ENCODE measurements around the gene ATP1B4.

ATP1B4 gene

DNA sequence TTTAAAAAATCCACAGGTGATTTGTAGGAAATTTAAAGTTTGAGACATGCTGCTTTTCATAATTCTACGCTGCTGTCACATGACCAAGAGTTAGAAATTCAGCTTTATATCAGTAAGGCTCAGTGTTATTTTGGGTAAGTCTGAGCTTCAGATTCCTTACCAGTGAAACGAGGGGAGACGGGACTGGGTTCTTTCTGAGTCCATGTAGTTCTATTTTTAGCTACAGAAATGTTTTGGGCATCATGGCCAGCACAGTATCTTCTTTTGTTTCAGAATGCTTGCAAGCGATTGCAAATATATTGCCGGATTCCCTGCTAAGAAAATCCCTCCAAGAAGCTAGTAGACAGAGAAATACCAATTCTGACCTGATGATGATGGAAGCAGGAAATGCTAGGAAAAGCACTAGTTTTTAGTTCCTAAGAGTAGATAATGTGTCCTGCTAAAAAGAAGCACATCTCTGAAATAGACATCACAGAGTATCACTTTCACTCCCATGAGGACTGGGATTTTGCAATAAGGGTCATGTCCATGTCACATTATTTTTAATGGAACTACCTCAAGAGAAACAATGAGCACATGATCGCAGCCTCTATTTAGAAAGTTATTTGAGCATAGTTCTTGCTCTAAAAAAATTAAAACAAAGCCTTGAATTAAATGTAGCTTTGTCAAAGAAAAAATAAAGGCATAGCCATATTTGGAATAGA is 10.9 kb downstream of the ATP1B4 start:
- DNase-seq (ENCODE audit: low read depth): no peak

DNA sequence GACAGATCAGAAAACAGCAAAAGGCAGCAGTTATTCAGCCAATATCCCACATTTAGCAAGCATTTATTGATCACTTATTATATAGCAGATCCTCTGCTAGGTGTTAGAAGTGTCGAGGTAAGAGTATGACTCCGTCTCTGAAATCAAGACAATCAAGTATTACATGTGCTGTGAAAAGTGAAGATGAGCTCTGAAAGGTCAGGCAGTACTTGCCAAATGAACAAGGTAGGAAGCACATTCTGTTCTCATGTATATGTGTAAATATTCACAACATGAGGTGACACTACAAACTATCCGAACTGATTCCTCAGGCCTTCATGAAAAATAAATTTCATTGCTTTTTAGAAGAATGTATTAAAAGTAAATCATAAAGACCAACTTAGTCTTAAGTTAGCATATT is 15.3 kb downstream of the ATP1B4 start:
- DNase-seq (ENCODE audit: low read depth): no peak

DNA sequence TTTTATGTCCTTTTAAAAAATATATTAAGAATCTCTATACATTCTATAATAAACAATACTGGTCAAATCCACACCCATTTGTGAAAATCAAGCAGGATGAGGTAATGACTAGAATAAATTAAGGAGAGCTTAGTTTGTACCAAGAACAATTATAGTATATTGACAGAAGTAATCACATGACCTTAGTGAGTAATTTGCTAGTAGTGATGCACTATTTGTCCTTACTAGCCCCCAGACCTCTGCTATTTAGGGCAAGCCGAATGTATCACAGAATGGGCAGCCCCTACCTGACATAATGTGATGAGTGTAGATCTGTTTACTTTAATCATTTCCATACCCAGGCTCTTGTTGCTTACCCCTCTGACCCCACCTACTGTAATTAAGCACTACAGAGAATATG is 15.8 kb downstream of the ATP1B4 start:
- no peak for DNase-seq (ENCODE audit: low read depth)

DNA sequence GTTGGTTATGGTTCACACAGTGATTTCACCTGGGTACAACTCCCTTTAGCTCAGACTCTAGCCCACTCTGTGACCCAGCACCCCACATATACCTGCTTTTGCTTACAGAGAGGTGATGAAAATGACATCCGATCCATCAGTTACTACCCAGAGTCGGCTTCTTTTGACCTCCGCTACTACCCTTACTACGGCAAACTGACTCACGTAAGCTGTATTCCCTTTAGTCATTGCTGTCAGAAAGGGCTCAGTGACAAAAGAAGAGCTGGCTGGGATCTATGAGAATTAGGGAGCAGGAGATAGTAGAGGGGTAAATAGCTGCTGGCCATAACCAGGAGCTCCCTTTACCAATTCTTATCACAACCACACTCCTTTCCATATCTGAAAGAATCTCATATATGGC is 16.7 kb downstream of the ATP1B4 start:
- DNase-seq (ENCODE audit: low read depth): no peak

DNA sequence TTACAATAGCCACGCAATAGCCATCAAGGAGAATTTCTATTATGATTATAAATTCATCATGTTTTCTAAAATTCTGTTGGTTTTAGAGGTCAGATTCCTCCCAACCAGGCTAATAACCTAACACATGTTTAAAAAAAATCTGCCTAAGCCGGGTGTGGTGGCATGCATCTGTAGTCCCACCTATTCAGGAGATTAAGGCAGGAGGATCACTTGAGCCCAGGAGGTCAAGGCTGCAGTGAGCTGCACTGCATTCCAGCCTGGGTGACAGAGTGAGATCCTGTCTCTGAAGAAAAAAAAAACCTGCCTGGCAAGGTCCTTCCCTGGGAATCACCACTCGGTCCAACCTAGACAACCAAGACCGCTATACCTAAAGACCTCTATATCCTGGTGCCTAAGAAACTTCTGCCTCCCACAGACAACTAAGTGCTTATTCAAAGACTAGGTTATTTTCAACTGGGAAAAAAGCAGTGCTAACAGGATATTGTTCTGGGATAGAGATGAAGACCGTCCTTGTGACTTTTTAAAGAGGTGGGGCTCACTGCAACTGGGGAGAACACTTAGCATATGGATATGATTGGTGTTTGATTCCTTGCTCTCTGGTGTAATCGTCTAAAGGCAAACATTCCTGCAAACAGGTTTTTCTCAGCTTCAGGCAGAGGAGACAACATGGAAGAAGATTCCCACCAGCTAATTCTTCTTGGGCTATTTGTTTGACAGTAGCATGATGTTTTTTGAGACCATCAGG is 18.2 kb downstream of the ATP1B4 start:
- DNase-seq (ENCODE audit: low read depth): no peak

DNA sequence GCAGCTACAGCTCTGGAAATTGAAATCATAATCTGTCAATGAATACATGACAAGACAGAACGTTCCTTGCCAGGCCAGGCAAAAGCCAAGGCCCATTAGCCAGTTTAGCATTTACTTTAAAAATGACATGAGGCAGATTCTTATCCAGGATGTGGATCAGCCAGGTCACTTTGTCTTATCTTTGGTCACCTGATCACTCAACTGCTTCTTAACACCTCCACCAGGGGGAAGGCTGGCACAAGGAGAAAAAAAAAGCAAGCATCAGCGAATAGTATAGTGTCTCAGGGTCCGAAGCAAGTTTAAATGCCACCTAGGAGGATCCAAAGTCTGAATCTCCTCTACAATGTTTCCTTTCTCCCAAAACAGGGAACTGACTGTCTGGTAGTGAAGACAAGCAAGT is 18.8 kb downstream of the ATP1B4 start:
- DNase-seq (ENCODE audit: low read depth): peak; percentile 4

DNA sequence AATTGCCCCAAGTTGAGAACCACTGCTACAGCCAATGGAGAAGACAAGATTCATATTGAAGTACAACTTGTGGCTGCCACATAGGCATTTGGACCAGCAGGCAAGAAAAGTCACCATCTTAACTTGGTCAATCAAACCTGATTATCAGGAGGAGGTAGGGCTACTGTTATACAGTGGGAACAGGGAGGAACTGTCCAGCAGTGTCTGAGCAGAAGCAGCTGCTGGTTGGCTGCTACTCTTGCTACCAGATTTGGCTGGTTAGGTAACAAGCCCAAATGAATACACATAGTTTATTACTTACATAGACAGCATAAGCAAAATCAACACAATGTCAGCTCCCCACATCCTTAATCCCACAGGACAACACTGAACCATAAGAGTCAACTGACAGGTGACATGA is 39.4 kb downstream of the ATP1B4 start:
- no peak for DNase-seq (ENCODE audit: low read depth)

DNA sequence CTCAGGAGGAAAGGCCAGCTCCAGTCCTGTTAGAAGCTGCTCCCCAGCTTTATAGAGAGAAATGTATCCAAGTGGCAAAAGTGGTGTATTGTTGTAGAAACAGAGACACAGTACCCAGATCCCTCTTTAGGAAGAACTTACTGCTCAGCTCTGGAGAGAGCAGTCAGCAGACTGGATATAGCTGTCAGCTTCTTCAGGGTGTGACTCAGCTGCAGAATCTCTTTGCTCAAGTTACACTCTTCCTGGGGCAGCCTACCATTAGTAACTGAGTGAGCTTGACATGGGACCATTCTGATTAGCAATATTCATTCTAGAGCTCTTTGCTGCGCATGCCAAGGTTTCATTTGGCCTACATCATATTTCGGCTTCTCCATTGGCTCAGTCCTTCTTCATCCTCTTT is 40.5 kb downstream of the ATP1B4 start:
- DNase-seq (ENCODE audit: low read depth): no peak

DNA sequence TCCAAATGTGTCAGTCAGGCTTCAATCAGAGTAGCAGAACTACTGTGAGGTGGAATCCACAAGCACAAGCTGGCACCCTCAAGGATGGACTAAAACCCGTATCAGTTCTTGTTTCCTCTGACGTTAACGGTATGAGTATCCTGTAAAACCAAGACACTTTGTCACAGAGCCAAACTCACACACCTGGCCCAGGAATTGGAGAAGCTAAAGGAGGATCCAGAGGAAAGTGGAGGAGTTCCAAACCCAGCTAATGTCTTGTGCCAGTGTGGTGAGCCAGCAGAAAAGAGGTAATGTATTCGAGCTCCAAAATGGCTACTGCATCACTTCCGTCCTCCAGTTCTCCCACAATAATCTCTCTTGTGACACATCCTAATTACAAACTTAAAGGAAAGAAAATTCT is 44.7 kb downstream of the ATP1B4 start:
- DNase-seq (ENCODE audit: low read depth): no peak

DNA sequence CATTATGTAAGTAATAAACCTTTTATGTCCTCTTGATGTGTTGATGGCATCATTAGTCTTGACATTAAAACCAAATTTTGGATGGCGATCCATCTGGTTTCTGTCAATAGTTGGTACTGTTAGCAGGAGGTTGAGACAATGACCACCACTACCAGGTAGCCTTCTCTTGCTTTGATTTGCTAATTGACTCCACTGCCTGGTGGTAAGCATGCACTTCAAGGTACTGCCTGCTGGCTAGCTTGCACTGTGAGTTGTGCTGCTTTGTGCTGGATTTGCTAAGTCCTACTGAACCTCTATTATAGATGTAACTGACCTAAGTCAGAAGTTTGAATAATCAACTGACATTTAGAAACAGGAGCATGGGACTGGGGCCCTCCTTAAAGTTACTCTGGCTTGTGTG is 46.3 kb downstream of the ATP1B4 start:
- no peak for DNase-seq (ENCODE audit: low read depth)

DNA sequence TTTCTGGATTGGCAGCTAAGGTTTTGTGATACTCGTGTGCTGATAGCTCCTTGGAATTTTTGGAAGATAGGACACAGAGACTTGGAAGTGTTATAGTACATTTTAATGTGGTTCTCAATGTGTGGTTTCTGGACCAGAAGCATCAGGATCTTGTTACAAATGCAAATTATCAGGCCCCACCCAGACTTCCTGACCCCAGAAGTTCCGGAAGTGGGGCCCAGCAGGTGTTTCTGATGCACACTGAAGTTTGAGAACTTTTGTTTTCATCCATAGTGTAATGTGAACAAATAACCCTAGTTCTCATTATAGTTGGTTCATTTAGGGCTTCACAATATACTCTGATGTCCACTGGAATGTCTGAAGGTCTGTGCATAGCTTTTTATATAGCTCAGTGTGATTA is 57.6 kb downstream of the ATP1B4 start:
- no peak for DNase-seq (ENCODE audit: low read depth)

DNA sequence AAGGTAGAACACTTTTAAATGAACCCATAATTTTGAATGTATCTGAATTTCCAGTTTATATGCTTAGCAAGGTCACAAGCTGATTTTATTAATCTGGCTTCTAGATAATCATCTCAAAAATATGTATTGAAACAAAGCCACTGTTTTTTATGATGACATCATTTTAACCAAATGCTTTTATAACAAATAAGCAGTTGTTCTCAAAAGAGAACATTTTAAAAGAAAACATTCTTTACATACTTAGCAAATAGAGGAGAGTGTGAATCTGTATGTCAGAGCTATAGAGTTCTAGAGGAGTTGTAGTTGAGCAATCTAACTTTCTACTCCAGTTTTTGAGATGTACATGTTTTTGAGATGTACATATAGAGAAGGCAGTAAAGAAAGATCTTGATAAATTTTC is 64.7 kb downstream of the ATP1B4 start:
- no peak for DNase-seq (ENCODE audit: low read depth)

DNA sequence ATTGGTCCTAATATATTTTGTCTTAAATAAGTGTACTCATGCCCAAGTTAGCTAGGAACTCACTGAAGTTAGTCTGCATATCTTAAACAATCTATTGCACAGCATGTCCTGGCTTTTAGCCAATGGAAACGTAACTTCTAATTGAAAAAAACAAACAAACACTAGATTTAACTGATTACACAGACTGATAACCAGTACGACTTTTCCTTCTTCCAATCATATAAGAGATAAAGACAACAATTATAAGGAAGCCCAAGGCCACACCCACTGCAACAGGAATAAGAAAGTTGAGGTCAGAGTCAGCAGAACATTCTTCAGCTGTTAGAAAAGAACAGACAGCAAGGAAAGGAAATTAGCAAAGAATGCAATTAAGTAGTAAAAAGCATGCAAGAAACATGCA is 66.4 kb downstream of the ATP1B4 start:
- no peak for DNase-seq (ENCODE audit: low read depth)

DNA sequence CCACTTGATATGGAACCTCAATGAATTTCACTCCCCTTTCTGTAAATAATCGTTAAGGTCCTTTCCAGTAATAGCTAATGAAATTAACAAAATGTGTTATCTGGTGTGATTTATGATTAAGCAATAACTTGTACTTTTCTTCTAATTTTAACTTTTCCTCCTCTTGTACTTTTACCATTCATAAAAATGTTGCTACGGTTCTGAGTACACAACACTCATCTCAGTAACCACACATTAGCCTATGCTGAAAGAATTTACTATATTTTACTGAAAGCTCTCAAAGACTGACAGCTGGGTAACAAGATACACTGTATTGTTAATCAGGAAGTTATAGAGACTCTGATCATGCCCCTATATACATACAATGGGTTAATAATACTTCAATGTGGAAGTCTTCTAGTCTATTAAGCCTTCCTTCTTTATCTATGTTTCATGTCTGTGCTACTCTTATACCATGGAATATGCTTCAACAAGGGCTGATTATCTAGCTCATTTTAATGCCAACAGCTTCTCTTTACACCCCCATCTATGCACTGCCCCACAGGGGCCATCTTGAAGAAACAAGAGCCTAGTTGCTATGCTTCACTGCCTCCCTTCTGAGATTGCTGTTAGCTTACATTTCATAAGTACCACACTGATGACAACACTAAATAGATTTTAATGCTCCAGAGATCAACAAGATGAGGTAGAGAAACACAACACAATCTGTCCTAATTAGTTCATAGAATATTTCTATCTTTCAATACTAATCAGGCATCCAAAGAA is 68.1 kb downstream of the ATP1B4 start:
- no peak for DNase-seq (ENCODE audit: low read depth)
